RPMI8226 (cell line): ENCODE measurements around the gene NKD2.
"Not testable (repeated sequence)": the region's sequence is repeated elsewhere in the genome, so short reads cannot be mapped to it uniquely, and the experiment has no call there.

Source experiments
- DNase-seq: peaks from one replicate; pipeline ENCODE4 v3.0.0-alpha.2; 2015

The NKD2 gene

GRCh38 chr5:979100-979817, 29.3 kb upstream of the NKD2 start:
- no peak for DNase-seq

- DNase-seq, result no peak
Observed at GRCh38 chr5:980001-980588, 28.5 kb upstream of the NKD2 start.

GRCh38 chr5:980966-981365, 27.6 kb upstream of the NKD2 start:
- DNase-seq, result no peak

DNA sequence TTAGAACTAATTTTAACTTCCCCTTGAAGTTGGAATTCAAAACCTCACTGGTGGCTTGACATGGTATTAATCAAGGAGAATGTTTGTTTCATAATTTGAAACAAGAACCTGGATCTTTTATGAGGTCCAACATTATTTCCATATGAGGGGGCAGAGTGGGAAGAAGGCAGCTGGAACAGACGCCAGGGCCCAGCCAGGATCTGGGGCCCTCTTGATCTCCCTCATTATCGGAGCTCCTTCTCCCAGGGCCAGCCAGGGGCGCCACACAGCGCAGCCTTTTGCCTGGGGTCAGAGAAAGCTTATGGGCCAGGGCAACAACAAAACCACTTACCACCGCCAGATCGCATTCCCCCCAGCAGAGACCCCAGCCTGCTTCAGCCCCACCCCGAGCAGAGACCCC, 27.1 kb upstream of the NKD2 start:
- no peak for DNase-seq

GRCh38 chr5:982377-983237, 26.0 kb upstream of the NKD2 start:
- peak; percentile 63 for DNase-seq

DNA sequence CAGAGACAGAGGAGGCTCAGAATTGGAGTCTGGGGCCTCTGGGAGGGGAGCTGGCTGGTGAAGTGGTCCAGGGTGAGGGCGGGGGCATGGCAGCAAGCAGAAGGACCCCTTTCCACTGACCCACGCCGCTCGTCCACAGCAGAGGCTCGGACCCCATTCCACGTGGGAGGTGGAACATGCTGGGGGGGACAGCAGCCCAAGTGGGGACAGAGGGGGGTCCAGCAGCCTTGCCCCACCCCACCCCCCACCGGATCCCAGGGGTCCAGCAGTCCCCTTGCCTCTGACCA, 25.4 kb upstream of the NKD2 start:
- no peak for DNase-seq

DNA sequence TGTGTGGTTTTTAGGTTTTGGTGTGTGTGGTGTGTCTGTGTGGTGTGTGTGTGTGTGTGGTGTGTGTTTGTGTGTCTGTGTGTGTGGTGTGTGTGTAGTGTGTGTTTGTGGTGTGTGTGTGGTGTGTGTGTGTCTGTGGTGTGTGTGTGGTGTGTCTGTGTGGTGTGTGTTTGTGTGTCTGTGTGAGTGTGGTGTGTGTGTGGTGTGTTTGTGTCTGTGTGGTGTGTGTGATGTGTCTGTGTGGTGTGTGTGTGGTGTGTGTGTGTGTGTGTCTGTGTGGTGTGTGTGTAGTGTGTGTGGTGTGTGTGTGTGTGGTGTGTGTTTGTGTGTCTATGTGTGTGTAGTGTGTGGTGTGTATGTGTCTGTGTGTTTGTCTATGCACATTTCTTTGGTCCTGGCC, 25.0 kb upstream of the NKD2 start:
- no peak for DNase-seq

DNA sequence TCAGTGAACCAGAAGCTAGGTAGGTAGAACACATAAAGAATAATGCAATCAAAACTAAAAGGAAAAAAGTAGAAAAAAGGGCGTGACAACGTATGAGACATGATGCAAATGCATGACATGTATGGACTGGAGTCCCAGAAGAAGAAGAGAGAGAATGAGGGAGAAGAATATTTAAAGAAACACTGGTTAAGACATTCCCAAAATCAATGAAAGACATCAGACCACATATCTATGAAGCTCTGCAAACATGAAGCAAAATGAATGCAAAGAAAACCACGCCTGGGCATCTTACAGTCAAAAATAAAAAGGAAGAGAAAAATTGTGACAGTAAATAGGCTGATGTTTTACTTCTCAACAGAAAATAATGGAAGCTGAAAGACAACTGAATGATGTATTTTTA, 23.8 kb upstream of the NKD2 start:
- DNase-seq, result no peak

DNA sequence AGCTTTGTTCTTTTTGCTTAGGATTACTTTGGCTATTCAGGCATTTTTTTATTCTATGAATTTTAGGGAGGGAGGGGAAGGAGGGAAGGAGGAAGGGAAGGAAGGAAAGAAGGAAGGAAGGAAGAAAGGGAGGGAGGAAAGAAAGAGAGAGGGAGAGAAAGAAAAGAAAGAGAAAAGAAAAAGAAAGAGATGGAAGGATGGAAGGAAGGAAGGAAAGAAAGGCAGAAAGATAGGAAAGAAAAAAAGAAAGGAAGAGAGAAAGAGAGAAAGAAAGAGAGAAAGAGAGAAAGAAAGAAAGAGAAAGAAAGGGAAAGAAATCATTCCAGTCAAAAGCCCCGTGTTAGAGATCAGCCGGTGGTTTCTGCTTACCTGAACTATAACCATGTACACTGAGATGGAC, 20.8 kb upstream of the NKD2 start:
- no peak for DNase-seq

- no peak for DNase-seq
Observed at GRCh38 chr5:988322-988721, 20.3 kb upstream of the NKD2 start.

GRCh38 chr5:989961-990530, 18.6 kb upstream of the NKD2 start:
- DNase-seq, result peak; percentile 41

GRCh38 chr5:991472-992267, 16.9 kb upstream of the NKD2 start:
- no peak for DNase-seq

DNA sequence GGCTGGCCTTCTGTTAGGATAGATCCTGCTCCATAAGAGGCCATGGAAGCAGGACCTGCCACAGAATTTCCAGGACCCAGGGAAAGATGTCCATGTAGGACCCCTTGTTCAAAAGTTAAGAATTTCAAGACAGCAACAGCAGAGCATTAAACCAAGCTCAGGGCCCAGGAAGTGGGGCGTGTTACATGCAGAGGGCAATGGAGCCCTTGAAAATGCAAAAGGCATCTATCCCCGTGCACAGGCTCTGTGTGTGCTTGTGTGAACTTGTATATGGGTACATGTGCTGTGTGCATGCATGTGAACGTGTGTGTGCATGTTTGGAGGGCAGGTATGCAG, 14.4 kb upstream of the NKD2 start:
- DNase-seq, result no peak

- DNase-seq, result no peak
Observed at GRCh38 chr5:994821-995220, 13.8 kb upstream of the NKD2 start.

DNA sequence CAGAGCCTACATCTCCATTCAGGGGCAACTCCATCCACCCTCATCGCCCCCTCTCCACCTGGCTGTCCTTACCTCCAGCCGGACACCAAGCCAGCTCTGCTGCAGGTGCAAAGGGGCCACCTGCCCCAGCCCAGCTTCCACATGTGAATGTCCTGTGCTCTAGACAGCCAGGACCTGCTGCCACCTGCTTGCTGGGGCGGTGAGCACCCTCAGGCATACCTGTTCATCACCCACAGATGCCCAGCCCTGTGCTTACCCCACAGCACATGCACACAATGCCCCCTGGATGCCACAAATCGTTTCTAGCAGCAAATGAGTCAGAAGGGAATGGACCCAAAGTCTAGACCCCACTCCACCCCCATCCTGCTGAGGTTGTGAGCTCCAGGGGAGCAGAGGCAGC, 13.3 kb upstream of the NKD2 start:
- DNase-seq, result no peak

DNA sequence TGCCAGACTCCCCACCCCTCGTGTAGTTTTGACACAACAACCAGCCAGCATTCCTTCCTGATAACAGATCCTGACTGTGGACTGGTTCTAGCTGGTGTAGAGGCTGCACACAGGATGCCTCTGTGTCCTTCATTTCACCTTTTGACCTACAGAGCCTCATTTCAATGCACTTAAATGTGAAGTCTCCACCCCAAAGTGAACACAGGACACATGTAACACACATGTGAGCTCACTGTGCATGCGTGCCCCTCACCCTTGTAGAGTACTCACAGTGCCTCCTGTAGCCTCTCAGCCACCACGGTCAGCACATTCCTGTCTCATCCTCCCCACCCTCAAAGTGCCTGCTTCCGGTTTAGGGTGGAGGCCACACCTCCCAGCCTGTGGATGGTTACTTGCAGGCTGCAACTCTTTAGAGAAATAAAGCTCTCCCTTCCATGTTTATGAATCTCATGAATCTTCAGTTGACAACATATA, 11.6 kb upstream of the NKD2 start:
- DNase-seq, result peak; percentile 95

DNA sequence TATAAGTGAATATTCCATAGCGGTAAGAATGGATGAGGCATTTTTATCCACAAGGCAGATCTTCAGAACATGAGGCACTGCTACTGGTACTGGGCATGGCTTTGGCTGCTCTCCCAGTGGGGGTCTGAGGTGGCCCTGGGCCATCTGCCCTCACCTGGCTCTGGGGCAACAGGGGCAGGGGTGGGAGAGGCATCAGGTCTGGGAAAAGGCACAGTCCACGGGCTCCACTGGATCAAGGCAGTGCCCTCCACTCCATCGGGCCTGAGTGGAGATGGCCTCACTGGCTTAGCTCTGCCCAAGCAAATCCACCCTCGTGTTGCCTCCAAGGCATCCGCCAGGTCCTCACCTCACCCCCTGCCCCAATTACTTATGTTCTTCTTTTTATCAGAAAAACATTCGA, 10.9 kb upstream of the NKD2 start:
- DNase-seq, result no peak

GRCh38 chr5:998246-999031, 10.2 kb upstream of the NKD2 start:
- DNase-seq, result no peak

- DNase-seq, result no peak
Observed at GRCh38 chr5:999032-999501, 9.5 kb upstream of the NKD2 start.

DNA sequence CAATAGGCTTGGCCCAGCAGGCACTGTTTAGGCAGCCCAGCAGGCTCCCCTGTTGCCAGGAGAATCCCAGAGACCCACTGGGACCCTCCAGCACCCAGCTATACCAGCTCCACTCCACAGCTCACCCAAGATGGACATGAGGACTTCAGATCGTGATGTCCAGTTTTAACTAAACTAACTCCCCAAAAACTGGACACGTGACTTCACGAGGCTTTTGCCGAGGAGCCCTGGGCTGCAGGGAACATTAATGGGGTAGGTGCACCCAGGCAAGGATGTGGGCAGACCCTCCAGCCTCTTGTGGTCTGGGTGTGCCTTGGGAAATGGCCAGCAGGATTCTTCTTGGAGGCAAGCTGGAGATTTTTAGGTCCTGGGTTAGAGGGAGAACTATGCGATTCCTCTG, 8.9 kb upstream of the NKD2 start:
- DNase-seq, result no peak

- no peak for DNase-seq
Observed at GRCh38 chr5:1000329-1000728, 8.3 kb upstream of the NKD2 start.

DNA sequence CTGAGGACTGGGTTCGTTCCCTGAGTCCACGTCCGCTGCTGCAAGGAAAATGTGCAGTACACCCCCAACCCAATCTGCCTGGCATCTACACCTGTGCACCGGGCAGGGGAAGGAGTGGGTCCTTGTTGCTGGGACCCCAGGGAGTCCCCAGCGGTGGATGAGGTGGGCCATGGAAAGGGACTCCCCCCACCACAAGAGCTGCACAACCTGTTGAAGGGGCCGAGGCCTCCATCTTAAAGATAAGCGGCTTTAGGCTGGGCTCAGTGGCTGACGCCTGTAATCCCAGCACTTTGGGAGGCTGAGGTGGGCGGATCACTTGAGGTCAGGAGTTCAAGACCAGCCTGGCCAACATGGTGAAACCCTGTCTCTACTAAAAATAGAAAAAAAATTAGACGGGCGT, 7.8 kb upstream of the NKD2 start:
- DNase-seq, result not testable (repeated sequence)
